ENCODE measurements around the gene GPC1.

Gene GPC1

DNA sequence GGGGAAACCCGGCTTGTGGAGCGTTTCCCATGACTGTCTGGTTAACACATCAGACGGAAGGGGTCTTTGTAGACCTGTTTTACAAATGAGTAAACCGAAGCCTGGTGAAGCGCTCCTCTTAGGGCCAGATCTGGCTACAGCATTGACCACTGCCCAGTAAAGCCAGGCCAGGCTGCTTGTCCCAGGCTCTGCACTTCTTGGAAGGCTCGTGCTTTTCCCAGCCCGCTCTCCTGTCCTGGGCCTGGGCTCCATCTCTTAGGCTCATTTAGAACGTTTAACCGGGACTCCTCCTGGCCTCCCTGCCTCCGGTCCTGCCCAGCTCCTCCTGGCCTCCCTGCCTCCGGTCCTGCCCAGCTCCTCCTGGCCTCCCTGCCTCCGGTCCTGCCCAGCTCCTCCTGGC is 4.8 kb downstream of the GPC1 start:
- no peak for TF ChIP-seq CTCF (IDR thresholded peaks at IDR 0.05)
- Histone ChIP-seq H3K4me1 (ENCODE audit: control insufficient read depth in 1 of 2, insufficient read depth in 1 of 2, low read depth in 1 of 2, low read length in 1 of 2) (no peaks in the 10 kb centered on the region), H3K4me3 (ENCODE audit: low read depth in 1 of 2, low read length in 1 of 2) (no peak overlapping the region), H3K9me3 (no peaks in the 10 kb centered on the region), H3K27me3 (peaks cover 34% of the 10 kb centered on the region), H3K36me3 (no peaks in the 10 kb centered on the region), H3K27ac (no peak overlapping the region)

DNA sequence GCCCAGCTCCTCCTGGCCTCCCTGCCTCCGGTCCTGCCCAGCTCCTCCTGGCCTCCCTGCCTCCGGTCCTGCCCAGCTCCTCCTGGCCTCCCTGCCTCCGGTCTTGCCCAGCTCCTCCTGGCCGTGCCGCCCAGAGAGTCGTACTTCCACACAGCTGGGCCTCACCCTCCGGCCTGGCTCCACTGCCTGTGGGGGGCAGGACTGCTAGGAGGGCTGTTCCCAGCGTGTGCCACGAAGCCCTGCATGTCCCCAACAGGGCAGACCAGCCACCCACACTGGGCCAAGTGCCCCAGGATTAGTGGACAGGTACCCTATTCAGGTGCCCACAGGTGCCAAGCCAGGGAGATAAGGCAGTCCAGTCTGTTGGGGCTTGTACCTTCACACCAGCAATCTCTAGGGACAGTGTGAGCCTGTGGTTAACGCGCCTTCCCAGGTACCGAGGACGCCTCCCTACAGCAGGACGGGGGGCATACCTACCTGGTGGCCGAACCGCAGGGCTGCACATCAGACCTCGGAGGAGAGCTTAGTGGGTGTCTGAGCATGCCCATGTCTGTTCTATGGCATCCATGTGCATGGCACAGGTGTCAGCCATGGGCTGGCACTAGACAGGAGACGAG is 5.3 kb downstream of the GPC1 start:
- H3K4me1 ChIP-seq (ENCODE audit: control insufficient read depth in 1 of 2, insufficient read depth in 1 of 2, low read depth in 1 of 2, low read length in 1 of 2) = no peaks in the 10 kb centered on the region

GRCh38 chr2:240441326-240441992 is 6.0 kb downstream of the GPC1 start:
- no peaks in the 10 kb centered on the region for H3K36me3 ChIP-seq

More for the DNA sequence above, 5.3 kb downstream of the GPC1 start:
- H3K27ac ChIP-seq = no peak overlapping the region
- peaks cover 28% of the 10 kb centered on the region for H3K27me3 ChIP-seq
- no peak for TF ChIP-seq CTCF (IDR thresholded peaks at IDR 0.05)
- no peaks in the 10 kb centered on the region for H3K9me3 ChIP-seq
- H3K4me3 ChIP-seq (ENCODE audit: low read depth in 1 of 2, low read length in 1 of 2) = no peak overlapping the region
- no peaks in the 10 kb centered on the region for H3K36me3 ChIP-seq

GRCh38 chr2:240441993-240442411 is 6.5 kb downstream of the GPC1 start:
- Histone ChIP-seq H3K36me3 (no peaks in the 10 kb centered on the region), H3K27ac (no peak overlapping the region), H3K9me3 (no peaks in the 10 kb centered on the region), H3K27me3 (peaks cover 16% of the 10 kb centered on the region), H3K4me1 (ENCODE audit: control insufficient read depth in 1 of 2, insufficient read depth in 1 of 2, low read depth in 1 of 2, low read length in 1 of 2) (no peaks in the 10 kb centered on the region), H3K4me3 (ENCODE audit: low read depth in 1 of 2, low read length in 1 of 2) (no peak overlapping the region)
- no peak for TF ChIP-seq CTCF (IDR thresholded peaks at IDR 0.05)

More at GRCh38 chr2:240441326-240441992, 6.0 kb downstream of the GPC1 start:
- Histone ChIP-seq H3K27ac (no peak overlapping the region), H3K4me3 (ENCODE audit: low read depth in 1 of 2, low read length in 1 of 2) (no peak overlapping the region), H3K27me3 (peaks cover 22% of the 10 kb centered on the region), H3K9me3 (no peaks in the 10 kb centered on the region), H3K4me1 (ENCODE audit: control insufficient read depth in 1 of 2, insufficient read depth in 1 of 2, low read depth in 1 of 2, low read length in 1 of 2) (no peaks in the 10 kb centered on the region)
- TF ChIP-seq CTCF (IDR thresholded peaks at IDR 0.05) = no peak

DNA sequence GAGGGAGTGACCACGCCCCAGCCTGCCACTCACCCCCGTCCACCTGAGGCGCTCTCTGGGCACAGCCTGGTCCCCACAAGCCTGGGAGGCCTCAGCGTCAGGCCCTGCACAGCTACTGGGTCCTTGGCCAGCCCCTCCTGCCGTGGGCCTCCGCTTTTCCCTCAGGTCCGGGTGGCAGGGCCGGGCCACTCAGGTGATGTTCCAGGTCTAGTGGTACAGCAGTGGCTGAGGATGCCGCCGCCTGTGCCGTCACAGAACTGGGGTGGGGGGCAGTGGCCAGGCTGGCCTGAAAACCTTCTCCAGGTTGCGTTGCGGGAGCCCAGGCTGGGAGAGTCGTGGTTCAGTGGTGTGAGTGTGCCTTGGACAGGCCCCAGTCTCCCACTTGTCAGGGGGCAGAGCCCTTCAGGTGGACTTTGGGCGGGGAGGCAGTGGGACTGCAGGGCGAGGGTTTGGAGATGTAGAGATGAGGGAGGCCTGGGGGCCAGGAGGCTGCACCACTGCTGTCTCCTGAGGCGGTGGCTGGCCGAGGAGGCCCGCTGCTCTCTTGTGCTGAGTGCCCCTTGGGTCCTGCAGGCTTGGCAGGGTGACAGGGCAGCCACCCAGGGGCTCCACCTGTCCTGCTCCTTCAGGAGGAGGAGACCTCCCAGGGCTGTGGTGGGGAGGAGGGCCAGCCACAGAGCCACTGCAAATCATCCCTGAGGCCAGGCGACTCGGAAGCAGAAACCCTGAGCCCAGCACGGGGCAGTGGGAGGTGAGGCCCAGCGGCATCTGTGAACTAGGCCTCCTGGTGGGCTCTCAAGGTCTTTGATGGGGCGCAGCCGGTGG is 7.6 kb downstream of the GPC1 start:
- H3K4me3 ChIP-seq (ENCODE audit: low read depth in 1 of 2, low read length in 1 of 2) = no peak overlapping the region
- TF ChIP-seq CTCF (IDR thresholded peaks at IDR 0.05) = no peak
- H3K27ac ChIP-seq = no peak overlapping the region
- no peaks in the 10 kb centered on the region for H3K4me1 ChIP-seq (ENCODE audit: control insufficient read depth in 1 of 2, insufficient read depth in 1 of 2, low read depth in 1 of 2, low read length in 1 of 2)
- peaks cover 10% of the 10 kb centered on the region for H3K27me3 ChIP-seq
- H3K36me3 ChIP-seq = no peaks in the 10 kb centered on the region
- H3K9me3 ChIP-seq = no peaks in the 10 kb centered on the region
